ENCODE data around the gene DHH. TPM values are rescaled to one million over a fixed set of nuclear protein-coding genes. Genes with fewer than 3 reads are reported as not detected.

The DHH gene
- total RNA-seq, 1 donor from 2014 or later, result 0.34 TPM

GRCh38 chr12:49079793-49080192, 14.8 kb downstream of the DHH start:
- no peak for DNase-seq (ENCODE audit: low spot score, unreplicated experiment)
- Mint-ChIP-seq H3K4me1 (ENCODE audit: low read depth) (no peaks in the 10 kb centered on the region), H3K27ac (no peak overlapping the region), H3K36me3 (ENCODE audit: insufficient read depth) (no peaks in the 10 kb centered on the region), H3K27me3 (peaks cover 17% of the 10 kb centered on the region), H3K9me3 (ENCODE audit: low read depth) (no peaks in the 10 kb centered on the region), H3K4me3 (ENCODE audit: low read depth) (no peak overlapping the region)
- TF ChIP-seq CTCF (IDR thresholded peaks at IDR 0.05; ENCODE audit: unreplicated experiment), result no peak

- Mint-ChIP-seq H3K36me3 (ENCODE audit: insufficient read depth) (no peaks in the 10 kb centered on the region), H3K27me3 (peaks cover 15% of the 10 kb centered on the region), H3K9me3 (ENCODE audit: low read depth) (no peaks in the 10 kb centered on the region), H3K4me3 (ENCODE audit: low read depth) (no peak overlapping the region), H3K4me1 (ENCODE audit: low read depth) (peaks cover 8% of the 10 kb centered on the region), H3K27ac (no peak overlapping the region)
- no peak for TF ChIP-seq CTCF (IDR thresholded peaks at IDR 0.05; ENCODE audit: unreplicated experiment)
- no peak for DNase-seq (ENCODE audit: low spot score, unreplicated experiment)
These were observed 23.6 kb downstream of the DHH start for GRCh38 chr12:49070971-49071370.

- TF ChIP-seq CTCF (IDR thresholded peaks at IDR 0.05; ENCODE audit: unreplicated experiment), result peak; percentile 39
- Mint-ChIP-seq H3K27ac (peak within 1 kb of the TSS; percentile 96), H3K4me3 (ENCODE audit: low read depth) (peak within 1 kb of the TSS; percentile 86), H3K27me3 (peaks cover 15% of the 10 kb centered on the region), H3K4me1 (ENCODE audit: low read depth) (peaks cover 8% of the 10 kb centered on the region), H3K36me3 (ENCODE audit: insufficient read depth) (no peaks in the 10 kb centered on the region), H3K9me3 (ENCODE audit: low read depth) (no peaks in the 10 kb centered on the region)
- DNase-seq (ENCODE audit: low spot score, unreplicated experiment), result peak; percentile 98
These were observed 24.9 kb downstream of the DHH start, which contains the start of gene RHEBL1 for GRCh38 chr12:49069507-49070346. RHEBL1 (minus strand) TSS chr12:49069979; CDS start chr12:49069785, 194 bp downstream.

GRCh38 chr12:49068879-49069506, 25.6 kb downstream of the DHH start:
- no peak for TF ChIP-seq CTCF (IDR thresholded peaks at IDR 0.05; ENCODE audit: unreplicated experiment)
- no peak for DNase-seq (ENCODE audit: low spot score, unreplicated experiment)
- peak overlapping the region; percentile 86 for H3K4me3 Mint-ChIP-seq (ENCODE audit: low read depth)
- H3K27me3 Mint-ChIP-seq, result peaks cover 15% of the 10 kb centered on the region
- peaks cover 8% of the 10 kb centered on the region for H3K4me1 Mint-ChIP-seq (ENCODE audit: low read depth)
- no peaks in the 10 kb centered on the region for H3K9me3 Mint-ChIP-seq (ENCODE audit: low read depth)
- H3K36me3 Mint-ChIP-seq (ENCODE audit: insufficient read depth), result no peaks in the 10 kb centered on the region
- H3K27ac Mint-ChIP-seq, result peak overlapping the region; percentile 96

GRCh38 chr12:49066120-49066519, 28.5 kb downstream of the DHH start:
- H3K27ac Mint-ChIP-seq, result no peak overlapping the region
- DNase-seq (ENCODE audit: low spot score, unreplicated experiment), result no peak
- no peak for TF ChIP-seq CTCF (IDR thresholded peaks at IDR 0.05; ENCODE audit: unreplicated experiment)
- peaks cover 8% of the 10 kb centered on the region for H3K27me3 Mint-ChIP-seq
- H3K4me1 Mint-ChIP-seq (ENCODE audit: low read depth), result peaks cover 11% of the 10 kb centered on the region
- no peak overlapping the region for H3K4me3 Mint-ChIP-seq (ENCODE audit: low read depth)
- no peaks in the 10 kb centered on the region for H3K36me3 Mint-ChIP-seq (ENCODE audit: insufficient read depth)
- no peaks in the 10 kb centered on the region for H3K9me3 Mint-ChIP-seq (ENCODE audit: low read depth)
